ENCODE data around the gene DIMT1.

DNA sequence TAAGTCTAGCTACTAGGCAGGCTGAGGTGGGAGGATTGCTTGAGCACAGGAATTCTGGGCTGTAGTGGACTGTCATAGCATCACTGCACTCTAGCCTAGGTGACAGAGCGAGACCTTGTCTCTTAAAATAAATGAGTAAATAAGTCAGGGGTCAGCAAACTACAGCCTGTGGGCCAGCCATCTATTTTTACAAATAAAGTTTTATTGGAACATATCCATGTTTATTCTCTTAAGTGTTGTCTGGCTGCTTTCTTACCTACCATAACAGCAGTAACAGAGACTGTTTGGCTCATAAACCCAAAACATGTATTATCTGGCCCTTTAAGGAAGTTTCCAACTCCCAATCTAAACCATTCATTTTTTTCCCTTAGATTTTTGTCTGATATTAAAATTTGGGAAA, 29.6 kb downstream of the DIMT1 start:
- TF ChIP-seq EZH2phosphoT487 (IDR thresholded peaks at IDR 0.05; ENCODE audit: unreplicated experiment) (no peak), EZH2 (IDR thresholded peaks at IDR 0.05; ENCODE audit: low read depth, unreplicated experiment) (no peak), POLR2AphosphoS5 (IDR thresholded peaks at IDR 0.05; ENCODE audit: low read depth) (no peak), JUNB (IDR thresholded peaks at IDR 0.05; ENCODE audit: unreplicated experiment) (no peak), STAT1 (IDR thresholded peaks at IDR 0.05; ENCODE audit: unreplicated experiment) (no peak), NANOG (IDR thresholded peaks at IDR 0.05; ENCODE audit: borderline replicate concordance) (no peak), CREB1 (CRISPR knock-in tag; IDR thresholded peaks at IDR 0.05; ENCODE audit: low read depth) (no peak)
- TF ChIP-seq, protein P1, sequence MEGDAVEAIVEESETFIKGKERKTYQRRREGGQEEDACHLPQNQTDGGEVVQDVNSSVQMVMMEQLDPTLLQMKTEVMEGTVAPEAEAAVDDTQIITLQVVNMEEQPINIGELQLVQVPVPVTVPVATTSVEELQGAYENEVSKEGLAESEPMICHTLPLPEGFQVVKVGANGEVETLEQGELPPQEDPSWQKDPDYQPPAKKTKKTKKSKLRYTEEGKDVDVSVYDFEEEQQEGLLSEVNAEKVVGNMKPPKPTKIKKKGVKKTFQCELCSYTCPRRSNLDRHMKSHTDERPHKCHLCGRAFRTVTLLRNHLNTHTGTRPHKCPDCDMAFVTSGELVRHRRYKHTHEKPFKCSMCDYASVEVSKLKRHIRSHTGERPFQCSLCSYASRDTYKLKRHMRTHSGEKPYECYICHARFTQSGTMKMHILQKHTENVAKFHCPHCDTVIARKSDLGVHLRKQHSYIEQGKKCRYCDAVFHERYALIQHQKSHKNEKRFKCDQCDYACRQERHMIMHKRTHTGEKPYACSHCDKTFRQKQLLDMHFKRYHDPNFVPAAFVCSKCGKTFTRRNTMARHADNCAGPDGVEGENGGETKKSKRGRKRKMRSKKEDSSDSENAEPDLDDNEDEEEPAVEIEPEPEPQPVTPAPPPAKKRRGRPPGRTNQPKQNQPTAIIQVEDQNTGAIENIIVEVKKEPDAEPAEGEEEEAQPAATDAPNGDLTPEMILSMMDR (conservative IDR thresholded peaks at IDR 0.05; ENCODE audit: low read depth in 2 of 2): no peak
- TF ChIP-seq, protein P2, sequence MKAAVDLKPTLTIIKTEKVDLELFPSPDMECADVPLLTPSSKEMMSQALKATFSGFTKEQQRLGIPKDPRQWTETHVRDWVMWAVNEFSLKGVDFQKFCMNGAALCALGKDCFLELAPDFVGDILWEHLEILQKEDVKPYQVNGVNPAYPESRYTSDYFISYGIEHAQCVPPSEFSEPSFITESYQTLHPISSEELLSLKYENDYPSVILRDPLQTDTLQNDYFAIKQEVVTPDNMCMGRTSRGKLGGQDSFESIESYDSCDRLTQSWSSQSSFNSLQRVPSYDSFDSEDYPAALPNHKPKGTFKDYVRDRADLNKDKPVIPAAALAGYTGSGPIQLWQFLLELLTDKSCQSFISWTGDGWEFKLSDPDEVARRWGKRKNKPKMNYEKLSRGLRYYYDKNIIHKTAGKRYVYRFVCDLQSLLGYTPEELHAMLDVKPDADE (IDR thresholded peaks at IDR 0.05): no peak
- TF ChIP-seq, protein P3, sequence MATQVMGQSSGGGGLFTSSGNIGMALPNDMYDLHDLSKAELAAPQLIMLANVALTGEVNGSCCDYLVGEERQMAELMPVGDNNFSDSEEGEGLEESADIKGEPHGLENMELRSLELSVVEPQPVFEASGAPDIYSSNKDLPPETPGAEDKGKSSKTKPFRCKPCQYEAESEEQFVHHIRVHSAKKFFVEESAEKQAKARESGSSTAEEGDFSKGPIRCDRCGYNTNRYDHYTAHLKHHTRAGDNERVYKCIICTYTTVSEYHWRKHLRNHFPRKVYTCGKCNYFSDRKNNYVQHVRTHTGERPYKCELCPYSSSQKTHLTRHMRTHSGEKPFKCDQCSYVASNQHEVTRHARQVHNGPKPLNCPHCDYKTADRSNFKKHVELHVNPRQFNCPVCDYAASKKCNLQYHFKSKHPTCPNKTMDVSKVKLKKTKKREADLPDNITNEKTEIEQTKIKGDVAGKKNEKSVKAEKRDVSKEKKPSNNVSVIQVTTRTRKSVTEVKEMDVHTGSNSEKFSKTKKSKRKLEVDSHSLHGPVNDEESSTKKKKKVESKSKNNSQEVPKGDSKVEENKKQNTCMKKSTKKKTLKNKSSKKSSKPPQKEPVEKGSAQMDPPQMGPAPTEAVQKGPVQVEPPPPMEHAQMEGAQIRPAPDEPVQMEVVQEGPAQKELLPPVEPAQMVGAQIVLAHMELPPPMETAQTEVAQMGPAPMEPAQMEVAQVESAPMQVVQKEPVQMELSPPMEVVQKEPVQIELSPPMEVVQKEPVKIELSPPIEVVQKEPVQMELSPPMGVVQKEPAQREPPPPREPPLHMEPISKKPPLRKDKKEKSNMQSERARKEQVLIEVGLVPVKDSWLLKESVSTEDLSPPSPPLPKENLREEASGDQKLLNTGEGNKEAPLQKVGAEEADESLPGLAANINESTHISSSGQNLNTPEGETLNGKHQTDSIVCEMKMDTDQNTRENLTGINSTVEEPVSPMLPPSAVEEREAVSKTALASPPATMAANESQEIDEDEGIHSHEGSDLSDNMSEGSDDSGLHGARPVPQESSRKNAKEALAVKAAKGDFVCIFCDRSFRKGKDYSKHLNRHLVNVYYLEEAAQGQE (IDR thresholded peaks at IDR 0.05; ENCODE audit: unreplicated experiment): no peak
- TF ChIP-seq, protein P4, sequence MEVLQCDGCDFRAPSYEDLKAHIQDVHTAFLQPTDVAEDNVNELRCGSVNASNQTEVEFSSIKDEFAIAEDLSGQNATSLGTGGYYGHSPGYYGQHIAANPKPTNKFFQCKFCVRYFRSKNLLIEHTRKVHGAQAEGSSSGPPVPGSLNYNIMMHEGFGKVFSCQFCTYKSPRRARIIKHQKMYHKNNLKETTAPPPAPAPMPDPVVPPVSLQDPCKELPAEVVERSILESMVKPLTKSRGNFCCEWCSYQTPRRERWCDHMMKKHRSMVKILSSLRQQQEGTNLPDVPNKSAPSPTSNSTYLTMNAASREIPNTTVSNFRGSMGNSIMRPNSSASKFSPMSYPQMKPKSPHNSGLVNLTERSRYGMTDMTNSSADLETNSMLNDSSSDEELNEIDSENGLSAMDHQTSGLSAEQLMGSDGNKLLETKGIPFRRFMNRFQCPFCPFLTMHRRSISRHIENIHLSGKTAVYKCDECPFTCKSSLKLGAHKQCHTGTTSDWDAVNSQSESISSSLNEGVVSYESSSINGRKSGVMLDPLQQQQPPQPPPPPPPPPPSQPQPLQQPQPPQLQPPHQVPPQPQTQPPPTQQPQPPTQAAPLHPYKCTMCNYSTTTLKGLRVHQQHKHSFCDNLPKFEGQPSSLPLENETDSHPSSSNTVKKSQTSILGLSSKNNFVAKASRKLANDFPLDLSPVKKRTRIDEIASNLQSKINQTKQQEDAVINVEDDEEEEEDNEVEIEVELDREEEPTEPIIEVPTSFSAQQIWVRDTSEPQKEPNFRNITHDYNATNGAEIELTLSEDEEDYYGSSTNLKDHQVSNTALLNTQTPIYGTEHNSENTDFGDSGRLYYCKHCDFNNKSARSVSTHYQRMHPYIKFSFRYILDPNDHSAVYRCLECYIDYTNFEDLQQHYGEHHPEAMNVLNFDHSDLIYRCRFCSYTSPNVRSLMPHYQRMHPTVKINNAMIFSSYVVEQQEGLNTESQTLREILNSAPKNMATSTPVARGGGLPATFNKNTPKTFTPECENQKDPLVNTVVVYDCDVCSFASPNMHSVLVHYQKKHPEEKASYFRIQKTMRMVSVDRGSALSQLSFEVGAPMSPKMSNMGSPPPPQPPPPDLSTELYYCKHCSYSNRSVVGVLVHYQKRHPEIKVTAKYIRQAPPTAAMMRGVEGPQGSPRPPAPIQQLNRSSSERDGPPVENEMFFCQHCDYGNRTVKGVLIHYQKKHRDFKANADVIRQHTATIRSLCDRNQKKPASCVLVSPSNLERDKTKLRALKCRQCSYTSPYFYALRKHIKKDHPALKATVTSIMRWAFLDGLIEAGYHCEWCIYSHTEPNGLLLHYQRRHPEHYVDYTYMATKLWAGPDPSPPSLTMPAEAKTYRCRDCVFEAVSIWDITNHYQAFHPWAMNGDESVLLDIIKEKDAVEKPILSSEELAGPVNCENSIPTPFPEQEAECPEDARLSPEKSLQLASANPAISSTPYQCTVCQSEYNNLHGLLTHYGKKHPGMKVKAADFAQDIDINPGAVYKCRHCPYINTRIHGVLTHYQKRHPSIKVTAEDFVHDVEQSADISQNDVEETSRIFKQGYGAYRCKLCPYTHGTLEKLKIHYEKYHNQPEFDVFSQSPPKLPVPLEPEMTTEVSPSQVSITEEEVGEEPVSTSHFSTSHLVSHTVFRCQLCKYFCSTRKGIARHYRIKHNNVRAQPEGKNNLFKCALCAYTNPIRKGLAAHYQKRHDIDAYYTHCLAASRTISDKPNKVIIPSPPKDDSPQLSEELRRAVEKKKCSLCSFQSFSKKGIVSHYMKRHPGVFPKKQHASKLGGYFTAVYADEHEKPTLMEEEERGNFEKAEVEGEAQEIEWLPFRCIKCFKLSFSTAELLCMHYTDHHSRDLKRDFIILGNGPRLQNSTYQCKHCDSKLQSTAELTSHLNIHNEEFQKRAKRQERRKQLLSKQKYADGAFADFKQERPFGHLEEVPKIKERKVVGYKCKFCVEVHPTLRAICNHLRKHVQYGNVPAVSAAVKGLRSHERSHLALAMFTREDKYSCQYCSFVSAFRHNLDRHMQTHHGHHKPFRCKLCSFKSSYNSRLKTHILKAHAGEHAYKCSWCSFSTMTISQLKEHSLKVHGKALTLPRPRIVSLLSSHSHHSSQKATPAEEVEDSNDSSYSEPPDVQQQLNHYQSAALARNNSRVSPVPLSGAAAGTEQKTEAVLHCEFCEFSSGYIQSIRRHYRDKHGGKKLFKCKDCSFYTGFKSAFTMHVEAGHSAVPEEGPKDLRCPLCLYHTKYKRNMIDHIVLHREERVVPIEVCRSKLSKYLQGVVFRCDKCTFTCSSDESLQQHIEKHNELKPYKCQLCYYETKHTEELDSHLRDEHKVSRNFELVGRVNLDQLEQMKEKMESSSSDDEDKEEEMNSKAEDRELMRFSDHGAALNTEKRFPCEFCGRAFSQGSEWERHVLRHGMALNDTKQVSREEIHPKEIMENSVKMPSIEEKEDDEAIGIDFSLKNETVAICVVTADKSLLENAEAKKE (CRISPR knock-in tag; IDR thresholded peaks at IDR 0.05): no peak
